Esophagus muscularis mucosa (tissue), 4 donors: ENCODE data around the gene MUC20. TPM values are rescaled to one million over a fixed set of nuclear protein-coding genes. Genes with fewer than 3 reads are reported as not detected.

Experiments
- DNase-seq: peaks from one replicate; pipeline ENCODE4 v3.0.0-alpha.2; 2017; ENCODE audit errors: extremely low spot score
- H3K27ac ChIP-seq, 4 donors: fragments of 200-600 bp; sonication (generic); replicated peaks in 1 of 4; 1 replicate in 3 of 4; 2 replicates in 1 of 4; pipeline ENCODE4 v1.5.1; 2016 to 2019; ENCODE audit warnings: mild to moderate bottlenecking in 1 of 4
- H3K27me3 ChIP-seq, 4 donors: fragments of 200-600 bp; sonication (generic); one replicate each; pipeline versions ENCODE4 v1.5.1 to v1.6.0; 2016 to 2019
- H3K36me3 ChIP-seq, 4 donors: fragments of 200-600 bp; sonication (generic); one replicate each; pipeline ENCODE4 v1.5.1; 2016 to 2019
- H3K4me1 ChIP-seq, 4 donors: fragments of 200-600 bp; sonication (generic); one replicate each; pipeline ENCODE4 v1.5.1; 2016 to 2019
- H3K4me3 ChIP-seq, 4 donors: fragments of 200-600 bp; sonication (generic); 1 replicate in 2 of 4; 2 replicates in 2 of 4; pipeline ENCODE4 v1.5.1; 2016 to 2019; ENCODE audit warnings: mild to moderate bottlenecking in 4 of 4, moderate library complexity in 1 of 4
- H3K9me3 ChIP-seq, 4 donors: fragments of 200-600 bp; sonication (generic); 1 replicate in 3 of 4; 2 replicates in 1 of 4; pipeline ENCODE4 v1.5.1; 2016 to 2019
- EP300 ChIP-seq: sonication (generic); formaldehyde crosslinking; IDR thresholded peaks from one replicate; pipeline ENCODE4 v1.6.1; 2017; ENCODE audit warnings: antibody characterized with exemption
- POLR2A ChIP-seq: fragments of 450-650 bp; IDR thresholded peaks from one replicate; pipeline ENCODE4 v1.6.1; 2017; ENCODE audit warnings: antibody characterized with exemption, moderate library complexity, mild to moderate bottlenecking, low read depth
- POLR2AphosphoS5 ChIP-seq, 2 donors: sonication (generic); formaldehyde crosslinking; IDR thresholded peaks; one replicate each; pipeline ENCODE4 v1.6.1; 2017; ENCODE audit warnings: antibody characterized with exemption in 2 of 2
- WGBS: methylation state at CpG from one replicate; pipeline ENCODE4 v1.1.5; 2018; 5-methylcytosine and 5-hydroxymethylcytosine counted together
- intact Hi-C: fragments of 100-400 bp; cut with DNase I; formaldehyde crosslinking; loops from one replicate; pipeline ENCODE4 v1.15.1; 2023
- total RNA-seq, 4 donors: library from RNA; depleted of rRNA; stranded (reverse); fragments of >200 nt; gene quantifications; one replicate each; pipeline versions ENCODE4 v1.1.0 to v1.2.1, GENCODE V29; 2016
- TF ChIP-seq, protein P1 (sequence below), 3 experiments: fragments of 200-600 bp in 2 of 3; fragments of 450-650 bp in 1 of 3; sonication (generic) in 2 of 3; IDR thresholded peaks; one replicate each; pipeline ENCODE4 v1.5.1; 2017 to 2019; ENCODE audit warnings: antibody characterized with exemption in 3 of 3, mild to moderate bottlenecking in 2 of 3, moderate library complexity in 1 of 3

Gene MUC20
- total RNA-seq, 4 donors from 2014 or later: 2.5 to 10.0 (median 4.7) TPM

DNA sequence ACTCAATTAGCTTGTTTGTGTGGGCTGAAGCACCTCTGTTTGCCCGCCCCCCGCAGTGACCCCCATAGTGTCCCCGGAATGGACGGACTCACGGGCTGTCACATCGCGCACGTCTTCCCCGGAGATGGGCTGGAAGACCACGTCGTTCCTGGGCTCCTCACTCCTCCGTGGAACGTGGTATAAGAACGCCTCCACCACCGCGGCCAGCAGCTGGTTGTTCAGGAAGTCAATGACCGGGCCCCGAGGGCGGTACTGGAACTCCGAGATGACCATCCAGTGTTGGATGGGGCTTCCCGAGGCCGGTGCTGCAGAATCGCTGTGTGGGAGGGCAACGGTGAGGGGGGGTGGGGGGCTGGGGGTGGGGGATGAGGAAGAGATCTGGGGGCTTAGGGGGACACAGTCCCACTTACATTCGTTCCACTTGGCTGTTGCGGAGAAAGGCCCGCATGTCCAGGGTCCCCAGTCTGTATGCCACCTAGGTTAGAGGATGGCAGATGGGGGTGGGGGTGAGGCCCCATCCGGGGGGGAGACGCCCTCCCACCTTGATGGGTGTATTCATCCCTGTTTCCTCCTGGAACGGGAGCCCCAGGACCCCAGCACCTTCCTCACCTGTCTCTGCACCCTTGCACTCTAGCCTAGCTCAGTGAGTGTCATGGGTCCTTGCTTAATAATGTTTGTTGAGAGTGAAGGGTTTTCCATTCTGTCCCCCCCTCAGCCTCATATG is 30.2 kb downstream of the MUC20 start:
- Histone ChIP-seq H3K27me3 (peaks cover 0 to 68% (median 5%) of the 10 kb centered on the region in 4 donors), H3K36me3 (no peaks in the 10 kb centered on the region), H3K4me1 (peaks cover 3 to 7% (median 5%) of the 10 kb centered on the region in 4 donors), H3K9me3 (no peaks in the 10 kb centered on the region), H3K4me3 (no peak overlapping the region), H3K27ac (no peak overlapping the region)
- no peak for DNase-seq
- intact Hi-C loops: no loop called here
- 96% methylated on average over 13 of the region's 30 CpGs for WGBS
- TF ChIP-seq, protein P1, sequence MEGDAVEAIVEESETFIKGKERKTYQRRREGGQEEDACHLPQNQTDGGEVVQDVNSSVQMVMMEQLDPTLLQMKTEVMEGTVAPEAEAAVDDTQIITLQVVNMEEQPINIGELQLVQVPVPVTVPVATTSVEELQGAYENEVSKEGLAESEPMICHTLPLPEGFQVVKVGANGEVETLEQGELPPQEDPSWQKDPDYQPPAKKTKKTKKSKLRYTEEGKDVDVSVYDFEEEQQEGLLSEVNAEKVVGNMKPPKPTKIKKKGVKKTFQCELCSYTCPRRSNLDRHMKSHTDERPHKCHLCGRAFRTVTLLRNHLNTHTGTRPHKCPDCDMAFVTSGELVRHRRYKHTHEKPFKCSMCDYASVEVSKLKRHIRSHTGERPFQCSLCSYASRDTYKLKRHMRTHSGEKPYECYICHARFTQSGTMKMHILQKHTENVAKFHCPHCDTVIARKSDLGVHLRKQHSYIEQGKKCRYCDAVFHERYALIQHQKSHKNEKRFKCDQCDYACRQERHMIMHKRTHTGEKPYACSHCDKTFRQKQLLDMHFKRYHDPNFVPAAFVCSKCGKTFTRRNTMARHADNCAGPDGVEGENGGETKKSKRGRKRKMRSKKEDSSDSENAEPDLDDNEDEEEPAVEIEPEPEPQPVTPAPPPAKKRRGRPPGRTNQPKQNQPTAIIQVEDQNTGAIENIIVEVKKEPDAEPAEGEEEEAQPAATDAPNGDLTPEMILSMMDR (IDR thresholded peaks at IDR 0.05): no peak
- TF ChIP-seq EP300 (no peak), POLR2AphosphoS5 (IDR thresholded peaks at IDR 0.05) (no peak)

DNA sequence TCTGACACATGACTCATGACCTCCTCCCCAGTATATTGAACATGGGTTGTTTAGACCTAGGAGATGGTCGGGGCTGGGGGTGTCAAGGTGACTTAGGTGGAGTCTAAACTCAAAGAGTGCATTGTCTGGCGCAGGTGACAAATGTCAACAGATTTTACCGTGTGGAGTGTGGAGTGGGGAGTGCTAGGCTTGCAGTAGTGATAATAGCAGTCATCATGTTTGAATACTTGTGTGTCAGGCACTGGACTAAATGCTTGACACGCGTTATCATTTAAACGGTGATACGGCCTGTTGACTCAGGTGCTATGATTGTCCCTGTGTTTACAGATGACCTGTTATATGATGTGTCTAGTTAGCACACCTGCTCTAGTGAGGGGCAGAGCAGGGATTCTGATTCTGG is 30.8 kb downstream of the MUC20 start:
- Histone ChIP-seq H3K36me3 (no peaks in the 10 kb centered on the region), H3K9me3 (no peaks in the 10 kb centered on the region), H3K27ac (no peak overlapping the region), H3K27me3 (peaks cover 0 to 74% (median 5%) of the 10 kb centered on the region in 4 donors), H3K4me1 (peaks cover 3 to 7% (median 5%) of the 10 kb centered on the region in 4 donors), H3K4me3 (no peak overlapping the region)
- no peak for DNase-seq
- TF ChIP-seq, protein P1 (IDR thresholded peaks at IDR 0.05): no peak
- TF ChIP-seq EP300: no peak
- TF ChIP-seq POLR2A: no peak
- TF ChIP-seq POLR2AphosphoS5 (IDR thresholded peaks at IDR 0.05): no peak
- WGBS: 75% methylated on average over 7 of the region's 7 CpGs
- intact Hi-C loops: no loop called here

DNA sequence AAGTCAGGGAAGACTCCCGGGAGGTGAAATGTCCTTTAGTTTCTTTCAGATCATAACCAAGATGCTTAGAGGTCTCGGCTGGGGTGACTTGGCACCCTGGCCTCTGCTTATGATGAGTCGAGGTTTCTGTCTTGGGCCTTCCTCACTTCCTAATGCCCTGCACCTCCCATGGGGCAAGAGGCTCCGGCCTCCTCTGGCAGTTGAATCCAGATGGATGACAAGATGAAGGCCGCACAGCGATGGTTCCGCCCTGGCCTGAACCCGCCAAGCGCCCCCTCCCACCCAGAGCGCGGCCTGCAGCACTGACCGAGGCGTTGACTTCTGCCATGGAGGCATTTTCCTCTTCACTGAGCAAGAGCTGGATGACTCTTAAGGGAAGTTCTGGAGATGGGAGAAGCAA is 31.3 kb downstream of the MUC20 start:
- Histone ChIP-seq H3K36me3 (no peaks in the 10 kb centered on the region), H3K9me3 (no peaks in the 10 kb centered on the region), H3K4me3 (no peak overlapping the region), H3K27me3 (peaks cover 0 to 78% (median 5%) of the 10 kb centered on the region in 4 donors), H3K27ac (no peak overlapping the region), H3K4me1 (peaks cover 3 to 8% (median 5%) of the 10 kb centered on the region in 4 donors)
- 93% methylated on average over 12 of the region's 13 CpGs for WGBS
- TF ChIP-seq POLR2AphosphoS5 (IDR thresholded peaks at IDR 0.05) (no peak), POLR2A (no peak), EP300 (no peak)
- TF ChIP-seq, protein P1 (IDR thresholded peaks at IDR 0.05): no peak
- intact Hi-C loops: no loop called here
- DNase-seq: no peak

DNA sequence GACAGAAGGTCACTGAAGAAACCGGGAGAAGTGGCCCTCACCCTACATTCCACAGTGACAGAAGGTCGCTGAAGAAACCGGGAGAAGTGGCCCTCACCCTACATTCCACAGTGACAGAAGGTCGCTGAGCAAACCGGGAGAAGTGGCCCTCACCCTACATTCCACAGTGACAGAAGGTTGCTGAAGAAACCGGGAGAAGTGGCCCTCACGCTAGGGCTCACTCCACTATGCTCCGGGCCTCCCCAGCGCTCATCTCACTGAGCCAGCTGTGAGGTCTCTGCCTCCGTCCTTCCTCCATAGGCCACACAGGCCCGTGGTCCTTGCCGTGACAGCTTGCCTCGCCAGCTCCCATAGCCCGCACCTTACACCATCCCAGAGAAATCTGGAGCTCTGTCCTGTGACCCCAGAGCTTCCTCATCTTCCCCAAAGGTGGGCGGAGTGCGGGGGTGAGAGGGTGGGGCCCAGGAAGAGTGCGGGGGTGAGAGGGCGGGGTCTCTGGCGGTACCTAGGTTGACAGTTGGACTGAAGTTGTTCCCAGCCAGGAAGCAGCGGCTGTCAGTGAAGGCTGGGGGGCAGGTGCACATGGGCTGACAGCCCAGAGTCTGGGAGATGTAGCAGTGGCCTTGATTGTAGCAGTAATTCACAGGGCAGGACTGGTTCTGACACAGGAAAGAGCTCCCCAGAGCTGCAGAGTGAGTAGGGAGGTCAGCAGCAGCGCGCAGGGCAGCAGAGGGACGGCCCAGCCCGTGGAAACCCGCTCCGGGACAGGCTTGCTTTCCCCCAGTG is 32.0 kb downstream of the MUC20 start:
- TF ChIP-seq, protein P1 (IDR thresholded peaks at IDR 0.05): no peak
- TF ChIP-seq POLR2AphosphoS5 (IDR thresholded peaks at IDR 0.05) (no peak), POLR2A (no peak), EP300 (no peak)
- H3K4me1 ChIP-seq: peaks cover 3 to 13% (median 8%) of the 10 kb centered on the region in 4 donors
- H3K36me3 ChIP-seq: no peaks in the 10 kb centered on the region
- intact Hi-C loops: no loop called here
- peaks cover 0 to 77% (median 7%) of the 10 kb centered on the region in 4 donors for H3K27me3 ChIP-seq
- WGBS: 83% methylated on average over 23 of the region's 26 CpGs
- H3K27ac ChIP-seq: no peak overlapping the region
- DNase-seq: no peak
- H3K9me3 ChIP-seq: no peaks in the 10 kb centered on the region
- H3K4me3 ChIP-seq: no peak overlapping the region
